AG08396 (cell line): Measurements from ENCODE around the gene MGLL.

Experiments used
- DNase-seq: peaks from one replicate; pipeline ENCODE4 v3.0.0; 2012; ENCODE audit warnings: low spot score, mixed read lengths

MGLL gene

DNA sequence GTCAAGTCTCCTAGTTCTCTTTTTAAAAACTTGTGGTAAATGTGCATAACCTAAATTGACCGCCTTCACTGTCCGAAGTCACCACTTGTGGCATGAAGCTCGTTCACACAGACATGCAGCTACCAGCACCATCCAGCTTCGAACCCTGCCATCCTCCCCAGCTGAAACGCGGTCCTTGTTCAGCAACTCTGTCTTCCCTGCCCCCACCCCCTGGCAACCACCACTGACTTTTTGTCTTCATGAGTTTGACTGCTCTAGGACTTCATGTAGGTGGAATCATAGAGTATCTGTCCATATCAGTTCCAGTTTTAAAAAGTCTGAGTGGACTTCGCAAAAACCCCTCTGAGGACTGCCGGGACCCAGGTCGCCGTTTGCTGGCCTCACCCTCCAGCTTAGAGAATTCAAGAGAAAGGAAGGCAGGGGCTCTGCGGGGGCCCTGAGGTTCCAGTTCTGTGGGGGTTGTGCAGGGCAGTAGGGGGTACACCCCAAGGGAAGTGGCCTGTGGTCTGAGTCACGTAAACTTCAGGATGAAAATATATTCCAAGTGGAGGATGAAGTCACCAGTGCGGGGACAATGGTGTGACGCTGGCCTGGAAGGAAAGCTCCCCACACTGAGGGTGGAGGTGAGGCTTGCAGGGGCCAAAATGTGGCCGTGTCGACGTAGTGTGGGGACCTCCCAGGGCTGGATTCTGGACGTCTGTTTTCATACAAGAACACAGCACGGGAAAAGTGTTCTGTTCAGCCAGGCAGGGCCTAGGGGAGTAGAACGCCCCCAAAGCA, 82.0 kb downstream of the MGLL start:
- no peak for DNase-seq

DNA sequence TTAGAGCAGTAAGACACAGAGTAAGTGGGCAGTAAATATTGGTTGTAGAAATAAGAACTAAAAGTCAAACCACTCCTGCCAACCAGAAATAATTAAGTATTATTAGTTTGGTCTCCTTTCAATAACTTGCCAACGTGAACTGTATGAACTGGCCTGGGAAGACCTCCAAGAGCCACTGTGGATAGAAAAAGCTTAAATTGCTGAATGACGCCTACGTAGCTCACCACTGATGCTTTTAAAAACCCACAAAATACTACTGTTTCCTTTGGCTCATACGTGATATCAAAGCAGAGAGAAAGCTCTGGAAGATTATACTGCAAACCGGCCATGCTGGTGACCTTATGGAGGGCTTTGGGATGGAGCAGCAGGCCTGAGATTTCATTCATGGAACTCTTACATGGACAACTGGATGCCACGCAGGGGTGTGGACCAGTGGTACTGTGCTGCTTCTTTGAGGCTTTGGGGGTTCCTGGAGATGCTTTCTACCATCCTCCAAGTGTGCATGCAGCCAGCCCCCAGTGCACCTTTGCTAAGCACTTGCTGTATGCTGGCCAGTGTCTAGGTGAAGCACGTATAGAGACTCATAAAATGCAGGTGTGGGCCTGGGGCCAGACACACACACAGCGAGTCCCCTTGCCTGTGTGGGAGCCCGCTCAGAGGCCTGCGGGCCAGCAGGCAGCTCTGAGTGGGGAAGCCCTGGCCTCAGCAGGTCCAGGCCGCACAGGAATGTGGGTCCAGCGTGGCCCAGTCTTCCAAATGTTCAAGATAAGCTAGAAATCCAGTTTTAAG, 82.8 kb downstream of the MGLL start:
- no peak for DNase-seq

DNA sequence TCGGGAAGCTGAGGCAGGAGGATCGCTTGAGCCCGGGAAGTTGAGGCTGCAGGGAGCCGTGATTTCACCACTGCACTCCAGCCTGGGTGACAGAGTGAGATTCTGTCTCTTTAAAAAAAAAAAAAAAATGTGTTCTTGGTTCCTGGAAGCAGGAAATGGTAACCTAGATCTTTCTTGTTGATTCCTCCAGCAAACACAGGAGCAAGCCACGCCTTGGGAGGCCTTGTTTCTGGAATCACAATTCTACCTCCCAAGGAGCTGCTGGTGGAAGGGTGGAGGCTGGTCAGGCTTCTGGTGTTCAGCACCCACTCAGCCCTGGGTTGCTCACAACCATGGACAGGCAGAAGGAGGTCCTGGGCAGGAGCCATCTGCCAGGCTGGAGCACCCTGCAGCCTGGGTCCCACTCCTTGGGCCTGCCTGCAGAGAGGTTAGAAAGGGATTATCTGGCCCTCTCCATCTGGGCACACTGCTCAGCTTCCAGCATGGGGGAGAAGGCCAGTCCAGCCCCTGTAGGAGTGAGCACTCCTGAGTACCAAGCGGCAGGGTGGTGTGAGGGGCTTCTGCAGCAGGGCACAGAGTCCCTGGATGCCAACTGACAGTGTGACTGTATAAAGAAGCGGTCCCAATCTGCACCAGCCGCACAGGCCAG, 84.0 kb downstream of the MGLL start:
- no peak for DNase-seq

DNA sequence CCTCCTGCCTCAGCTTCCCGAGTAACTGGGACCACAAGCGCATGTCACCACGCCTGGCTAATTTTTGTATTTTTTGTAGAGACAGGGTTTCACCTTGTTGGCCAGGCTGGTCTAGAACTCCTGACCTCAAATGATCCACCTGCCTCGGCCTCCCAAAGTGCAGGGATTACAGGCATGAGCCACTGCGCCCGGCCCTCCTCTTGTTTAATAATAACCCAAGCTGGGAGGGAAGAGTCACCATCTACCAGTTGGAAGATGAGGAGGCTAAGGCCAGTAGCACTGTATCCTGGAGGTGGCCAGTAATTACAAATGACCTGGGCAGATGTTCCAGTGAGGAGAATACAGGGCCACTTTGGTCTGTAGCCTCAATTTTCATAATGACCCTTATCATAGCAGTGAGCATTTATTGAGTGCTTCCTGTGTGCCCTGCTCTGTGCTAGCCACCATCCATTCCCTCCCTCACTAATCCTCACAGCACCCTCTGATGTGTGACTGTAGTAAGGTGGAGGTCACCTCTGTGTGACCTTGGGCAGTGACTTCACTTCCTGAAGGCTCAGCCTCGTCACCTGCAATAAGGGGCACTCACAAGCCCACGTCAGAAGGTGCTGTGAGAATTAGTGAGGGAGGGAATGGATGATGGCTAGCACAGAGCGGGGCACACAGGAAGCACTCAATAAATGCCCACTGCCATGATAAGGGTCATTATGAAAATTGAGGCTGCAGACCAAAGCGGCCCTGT, 85.3 kb downstream of the MGLL start:
- no peak for DNase-seq

DNA sequence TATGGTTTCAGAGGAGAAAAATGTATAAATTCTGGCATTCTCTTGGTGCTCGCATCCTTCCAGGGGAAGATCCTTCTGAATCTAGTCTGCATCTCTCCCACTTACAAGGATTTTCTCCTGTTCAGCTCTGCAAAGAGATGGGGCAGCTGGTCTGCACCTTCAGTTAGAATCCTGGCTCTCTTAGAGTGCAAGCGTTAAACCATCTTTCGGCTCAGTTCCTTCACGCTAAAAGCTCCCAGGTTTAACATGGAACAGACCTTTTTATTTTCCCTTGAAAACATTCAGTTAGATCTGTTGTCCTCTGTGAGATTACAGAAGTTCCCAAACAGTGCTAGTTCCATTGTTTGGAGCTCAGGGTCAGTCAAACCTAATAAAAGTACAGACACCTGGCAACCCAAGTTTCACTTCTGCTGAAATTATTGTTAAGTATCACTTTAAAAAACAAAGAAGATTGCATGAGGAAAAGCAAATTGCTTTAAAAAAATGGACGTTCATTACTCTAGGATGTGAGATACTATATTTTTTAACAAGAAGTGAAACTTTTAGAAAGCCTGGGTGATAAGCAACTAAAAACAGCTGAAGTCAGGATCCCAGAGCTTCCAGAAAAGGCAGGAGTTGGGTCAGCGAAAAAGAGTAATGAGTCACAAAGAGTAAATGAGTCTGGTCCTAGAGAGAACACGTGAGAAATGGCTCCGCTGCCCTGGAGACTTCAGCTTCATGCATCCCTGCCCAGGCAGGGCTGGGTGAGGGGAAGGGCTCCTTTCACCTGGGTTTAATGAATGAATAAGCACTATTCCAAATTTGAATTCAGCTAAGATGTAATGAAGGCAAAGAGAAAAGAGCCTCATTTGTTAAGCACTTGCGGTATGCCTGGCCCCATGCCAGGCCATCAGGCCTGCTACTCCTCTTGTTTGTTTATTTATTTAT, 86.3 kb downstream of the MGLL start:
- peak; percentile 52 for DNase-seq

DNA sequence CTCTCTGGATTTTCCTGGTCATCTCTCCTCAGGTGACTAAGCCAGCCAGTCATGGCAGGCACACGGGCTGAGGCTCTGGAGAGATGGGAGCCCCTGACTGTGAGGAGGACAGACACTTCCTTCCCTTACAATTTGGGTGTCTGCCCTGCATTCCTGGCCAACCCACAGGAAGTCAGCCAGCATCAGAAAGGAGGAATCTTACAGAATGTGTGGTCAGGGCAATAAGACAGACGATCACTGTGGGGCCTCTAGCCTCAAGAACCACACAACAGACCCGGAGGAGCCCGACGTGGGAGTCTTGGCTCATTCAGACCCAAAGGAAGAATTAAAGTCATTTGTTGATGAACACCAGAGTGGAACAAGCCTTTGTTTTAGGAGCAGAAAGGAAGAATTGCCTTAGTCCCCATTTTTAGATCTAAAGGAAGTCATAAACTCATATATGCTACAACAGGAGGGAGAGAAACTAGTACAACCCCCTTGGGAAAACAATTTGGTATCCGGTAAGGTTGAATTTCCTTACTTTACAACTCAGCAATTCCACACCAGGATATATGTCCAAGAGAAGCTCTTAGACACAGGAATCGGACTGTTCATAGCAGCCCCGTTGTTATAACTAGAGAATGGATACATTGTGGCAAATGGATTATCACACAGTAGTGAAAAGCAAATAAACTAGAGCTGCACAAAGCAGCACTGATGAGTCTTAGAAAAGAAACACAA, 87.4 kb downstream of the MGLL start:
- peak; percentile 85 for DNase-seq

DNA sequence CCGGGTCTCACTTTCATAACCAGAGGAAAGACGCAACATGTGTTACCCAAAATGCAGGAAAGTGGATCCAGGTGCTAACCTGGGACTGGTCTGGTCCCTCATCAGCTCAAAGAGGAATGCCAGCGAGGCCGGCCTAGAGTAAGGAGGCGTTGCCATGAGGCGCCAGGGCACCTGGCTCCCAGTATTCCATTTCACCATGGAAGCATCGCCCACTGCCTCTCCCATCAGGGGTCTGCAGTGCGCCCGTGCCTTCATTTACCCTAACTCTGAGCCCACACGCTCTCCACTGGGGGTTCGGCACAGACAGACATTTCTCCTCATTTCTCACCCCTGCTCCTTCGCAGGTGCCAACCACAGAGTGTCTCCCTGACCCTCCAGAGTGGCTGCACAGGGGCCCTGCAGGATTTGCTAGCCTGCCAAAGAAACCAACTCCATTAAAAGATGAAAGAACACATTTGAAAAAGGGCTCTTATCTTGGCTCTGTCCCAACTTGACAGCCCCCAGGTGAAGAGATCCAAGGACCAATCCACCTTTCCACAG, 88.1 kb downstream of the MGLL start:
- DNase-seq = no peak

DNA sequence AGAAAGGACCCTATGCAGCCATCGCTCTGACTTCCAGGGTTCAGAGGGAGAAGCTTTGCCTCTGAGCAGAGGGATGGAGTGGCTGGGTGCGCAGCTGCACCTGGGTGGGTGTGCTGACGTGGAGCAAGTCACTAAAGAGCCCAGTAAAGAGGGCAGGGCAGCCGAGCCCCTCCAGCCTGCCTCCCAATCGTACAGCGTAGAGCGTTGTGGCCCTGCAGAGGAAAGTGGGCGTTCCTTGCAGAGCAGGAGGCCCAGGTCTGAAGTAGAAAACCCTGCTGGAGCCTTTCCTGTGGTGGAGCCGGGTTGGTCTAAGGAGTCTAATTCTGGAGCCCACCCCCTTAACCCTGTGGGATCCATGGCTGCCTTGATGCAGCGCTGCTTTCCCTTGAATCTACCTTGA, 88.5 kb downstream of the MGLL start:
- DNase-seq = no peak

DNA sequence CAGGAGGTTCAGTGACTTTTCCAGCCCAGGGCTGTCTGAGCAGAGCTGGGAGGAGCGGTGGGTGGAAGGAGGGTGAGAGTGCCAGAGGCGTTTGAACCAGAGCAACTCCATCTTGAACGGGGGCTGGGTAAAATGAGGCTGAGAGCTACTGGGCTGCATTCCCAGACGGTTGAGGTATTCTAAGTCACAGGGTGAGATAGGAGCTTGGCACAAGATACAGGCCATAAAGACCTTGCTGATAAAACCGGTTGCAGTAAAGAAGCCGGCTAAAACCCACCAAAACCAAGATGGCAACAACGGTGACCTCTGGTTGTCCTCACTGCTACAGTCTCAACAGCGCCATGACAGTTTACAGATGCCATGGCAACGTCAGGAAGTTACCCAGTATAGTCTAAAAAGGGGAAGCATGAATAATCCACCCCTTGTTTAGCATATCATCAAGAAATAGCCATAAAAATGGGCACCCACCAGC, 89.4 kb downstream of the MGLL start:
- DNase-seq = no peak

DNA sequence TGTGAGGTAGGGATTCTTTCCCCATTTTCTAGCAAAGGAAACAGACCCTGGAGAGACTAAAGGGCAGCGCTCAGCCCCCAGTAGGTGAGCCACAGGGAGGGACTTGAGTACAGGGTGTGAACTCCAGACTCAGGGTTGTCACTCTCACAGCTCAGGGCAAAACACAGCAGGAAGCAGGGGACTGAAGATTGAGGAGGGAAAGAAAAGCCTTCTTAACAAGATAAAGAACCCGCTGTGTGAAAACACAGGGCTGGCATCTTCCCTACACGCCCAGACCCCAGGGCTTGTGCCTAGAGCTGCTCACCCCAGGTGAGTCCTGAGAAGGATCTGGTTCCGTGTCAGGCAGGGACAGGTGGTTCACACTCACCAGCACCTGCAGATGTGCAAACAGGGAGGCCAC, 90.0 kb downstream of the MGLL start:
- no peak for DNase-seq

DNA sequence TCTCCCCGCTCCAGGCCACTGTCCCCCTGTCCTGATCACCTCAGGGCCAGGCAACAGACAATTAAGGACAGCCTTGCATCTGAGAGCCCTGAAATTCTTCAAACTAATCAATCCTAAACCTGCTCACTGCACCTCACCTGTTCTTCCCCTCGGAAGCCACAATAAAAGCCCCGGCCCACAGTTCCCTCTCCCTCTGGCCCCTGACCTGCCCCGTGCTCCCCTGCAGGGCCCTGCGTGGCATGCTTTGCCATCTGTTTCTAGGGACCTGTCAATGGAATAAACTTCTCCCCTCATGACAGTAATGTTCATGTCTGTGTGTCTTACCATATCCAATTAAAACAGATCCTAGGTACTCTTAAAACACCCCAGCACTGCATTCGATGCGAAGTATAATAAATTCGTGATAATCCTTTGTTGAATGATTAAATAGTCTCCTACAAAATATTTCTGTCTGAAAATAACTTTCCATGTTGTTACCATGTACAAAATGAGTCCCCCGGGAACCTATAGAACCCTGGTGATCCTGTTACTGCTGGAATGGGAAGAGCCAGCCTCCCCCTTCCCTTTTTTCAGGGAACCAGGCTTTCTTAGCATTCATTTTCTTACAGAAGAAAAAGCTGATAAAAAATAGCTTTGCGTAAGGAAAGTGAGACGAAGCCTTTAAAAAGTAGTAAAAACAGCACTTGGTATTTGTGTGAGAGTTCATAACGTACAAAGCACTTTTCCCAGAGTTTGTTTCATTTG, 90.6 kb downstream of the MGLL start:
- no peak for DNase-seq

DNA sequence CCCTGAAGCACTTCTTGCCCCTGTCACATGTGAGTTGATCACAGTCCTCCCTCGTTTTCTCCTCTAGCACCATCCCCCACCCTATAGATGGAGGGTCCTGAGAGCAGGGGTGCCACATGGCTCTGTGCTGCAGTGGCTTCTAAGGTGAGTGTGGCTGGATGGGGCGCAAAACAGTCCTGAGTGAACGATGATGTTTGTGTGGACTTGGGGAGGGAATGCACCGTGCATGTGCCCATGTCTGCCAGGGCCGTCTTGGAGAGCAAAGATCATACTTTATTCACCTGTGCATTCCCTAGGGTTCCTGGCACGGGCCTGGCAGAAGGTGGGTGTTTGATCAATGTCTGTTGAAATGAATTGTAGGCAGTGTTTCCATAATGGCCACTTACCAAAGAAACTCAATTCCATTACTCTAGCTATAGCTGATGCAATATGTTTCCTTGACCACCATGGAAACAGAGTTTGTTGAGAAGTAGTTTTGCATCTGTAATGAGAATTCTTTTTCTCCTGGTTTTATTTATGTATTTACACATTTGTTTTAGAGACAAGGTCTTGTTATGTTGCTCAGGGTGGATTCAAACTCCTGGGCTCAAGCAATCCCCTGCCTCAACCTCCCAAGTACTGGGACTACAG, 91.5 kb downstream of the MGLL start:
- no peak for DNase-seq

DNA sequence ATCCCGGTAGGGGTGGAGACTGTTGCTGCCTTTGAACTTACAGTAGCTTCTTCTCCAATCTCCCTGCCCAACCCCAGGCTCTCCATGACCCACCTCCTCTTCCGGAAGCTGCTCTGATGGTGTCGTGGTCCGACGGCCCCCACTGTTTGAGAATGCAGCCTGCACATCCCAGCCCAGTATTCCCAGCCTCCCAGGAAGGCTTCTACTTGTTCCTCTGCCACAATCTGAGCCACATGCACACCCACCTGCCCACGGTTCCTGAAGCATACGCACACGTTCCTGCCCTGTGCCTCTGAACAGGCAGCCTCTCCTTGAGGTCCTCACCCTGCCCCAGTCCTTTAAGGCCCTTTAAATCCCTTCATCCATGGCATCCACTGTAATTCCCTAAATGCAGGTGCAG, 92.1 kb downstream of the MGLL start:
- no peak for DNase-seq

DNA sequence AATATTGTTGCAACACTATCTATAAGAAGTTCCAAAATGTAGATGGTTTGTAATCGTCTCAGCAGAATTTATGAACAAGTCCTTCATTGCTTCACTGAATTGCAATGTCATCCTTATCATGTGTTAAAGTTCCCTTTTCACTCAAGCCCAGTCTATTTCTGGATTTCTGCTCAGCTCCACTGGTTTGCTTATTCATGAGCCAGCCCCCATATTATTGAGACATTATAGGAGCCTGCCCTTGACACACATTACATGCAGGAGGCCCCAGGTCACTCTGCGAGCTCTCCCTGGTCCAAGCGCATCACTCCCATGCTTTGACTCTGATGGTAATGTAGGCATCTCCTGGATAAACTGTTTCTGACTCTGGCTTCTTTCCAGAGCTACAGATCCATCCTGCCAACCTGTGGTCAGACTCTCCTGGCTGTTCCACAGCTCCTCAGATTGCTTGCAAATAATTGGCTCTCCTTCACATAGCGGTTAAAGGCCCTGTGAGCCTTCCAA, 92.7 kb downstream of the MGLL start:
- no peak for DNase-seq

DNA sequence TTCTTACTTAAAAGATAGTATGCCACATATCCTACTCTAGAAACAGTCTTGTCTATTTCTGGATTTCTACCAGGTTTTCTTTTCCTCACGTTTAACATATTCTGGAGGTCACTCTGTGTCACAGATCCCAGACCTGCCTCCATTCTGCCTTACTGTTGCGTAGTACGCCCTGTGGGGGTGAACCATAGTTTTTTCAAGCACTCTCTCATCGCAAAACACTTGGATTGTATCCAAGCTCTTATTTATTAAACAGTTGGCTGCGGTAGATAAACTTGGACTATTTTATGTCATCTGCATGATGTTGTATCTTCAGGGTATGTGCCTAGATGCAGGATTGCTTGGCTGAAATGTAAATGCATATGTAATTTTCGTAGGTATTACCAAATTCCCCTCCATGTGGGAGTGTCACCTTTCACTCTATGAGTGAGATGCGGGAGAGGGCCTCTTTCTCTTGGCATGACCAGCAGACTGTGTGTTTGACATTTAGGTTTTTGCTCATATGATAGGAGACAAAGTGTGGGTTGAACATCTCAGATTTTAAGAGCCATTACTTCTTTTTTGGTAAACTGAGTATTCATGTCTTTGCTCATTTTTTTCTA, 93.8 kb downstream of the MGLL start:
- DNase-seq = no peak

DNA sequence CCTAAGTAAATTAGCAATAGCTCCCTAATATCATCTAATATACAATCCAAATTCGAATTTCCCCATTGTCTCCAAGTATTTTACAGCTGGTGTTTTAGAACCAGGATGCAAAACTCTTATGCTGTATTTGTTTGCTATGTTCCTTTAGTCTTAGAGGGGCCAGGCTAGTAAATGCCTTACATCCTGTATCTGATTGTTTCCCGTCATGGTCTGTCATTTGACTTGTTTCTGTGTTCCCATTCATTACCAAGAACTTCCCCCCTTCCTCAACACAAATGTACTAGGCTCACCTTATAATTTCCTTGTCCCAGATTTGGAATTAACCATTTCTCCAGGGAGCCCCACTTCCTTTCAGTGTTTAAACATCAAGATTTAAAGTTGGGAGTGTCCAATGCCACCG, 95.4 kb downstream of the MGLL start:
- no peak for DNase-seq

DNA sequence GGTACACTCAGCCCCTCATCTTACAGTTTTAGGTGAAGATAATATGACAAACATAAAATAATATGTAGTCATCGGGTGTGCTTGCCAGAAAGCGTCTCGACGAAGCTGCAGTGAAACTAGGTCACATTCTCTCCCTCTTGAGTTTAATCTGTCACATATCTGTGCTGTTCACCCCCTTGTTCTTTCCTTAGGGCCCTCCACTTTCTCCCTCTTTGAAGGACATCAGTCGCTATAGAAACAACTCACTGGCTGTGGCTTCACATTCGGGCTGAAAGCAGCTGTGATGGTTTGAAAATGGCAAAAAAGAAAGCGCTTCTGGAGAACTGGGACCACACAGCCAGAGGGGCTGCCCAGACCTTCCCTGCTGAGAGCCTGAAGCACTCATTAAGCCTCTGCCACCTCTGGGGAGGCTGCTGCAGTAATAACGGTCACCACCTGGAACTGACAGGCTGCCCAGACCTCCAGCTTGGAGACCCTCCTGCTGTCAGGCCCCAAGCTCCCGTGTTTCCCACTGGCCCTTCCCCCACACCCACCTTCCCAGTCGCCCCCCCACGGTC, 99.2 kb downstream of the MGLL start:
- no peak for DNase-seq
